HFFc6 (cell line): ENCODE measurements around the gene CKAP4. TPM values are rescaled to one million over a fixed set of nuclear protein-coding genes. Genes with fewer than 3 reads are reported as not detected.

Source experiments
- DNase-seq: peaks from one replicate; pipeline ENCODE4 v3.0.0-alpha.2; 2018
- H3K27ac Mint-ChIP-seq: 2 replicates; pipeline ENCODE4 v1.8.0; 2020; ENCODE audit warnings: mild to moderate bottlenecking, mixed read lengths
- H3K27me3 Mint-ChIP-seq: 2 replicates; pipeline ENCODE4 v1.8.0; 2021; ENCODE audit warnings: mild to moderate bottlenecking, moderate library complexity, mixed read lengths; ENCODE audit not compliant: insufficient read depth
- H3K36me3 Mint-ChIP-seq: 2 replicates; pipeline ENCODE4 v1.8.0; 2021; ENCODE audit warnings: low read depth, mixed read lengths
- H3K4me1 Mint-ChIP-seq: 2 replicates; pipeline ENCODE4 v1.8.0; 2020; ENCODE audit warnings: low read depth, mixed read lengths
- H3K4me3 Mint-ChIP-seq: 2 replicates; pipeline ENCODE4 v1.8.0; 2020; ENCODE audit warnings: mild to moderate bottlenecking, moderate library complexity, mixed read lengths
- H3K9me3 Mint-ChIP-seq: 2 replicates; pipeline ENCODE4 v1.8.0; 2020; ENCODE audit warnings: mild to moderate bottlenecking, mixed read lengths
- CTCF ChIP-seq: fragments of 200-600 bp; sonication (generic); IDR thresholded peaks from 2 replicates; pipeline ENCODE4 v1.5.0; 2021; ENCODE audit warnings: antibody characterized with exemption, mild to moderate bottlenecking
- total RNA-seq, 6 experiments: library from RNA; stranded (reverse); fragmentation: NEBNext Ultra II Directional; extraction: Animal tissue kit (Norgen Biotek cat#: 25700); gene quantifications; 2 replicates in 1 of 6; 3 replicates in 5 of 6; pipeline ENCODE4 v1.2.3, GENCODE V29; 2021

CKAP4 gene
- total RNA-seq, 6 experiments from 2014 or later = 521 to 616 (median 544) TPM

- no peak for DNase-seq
- Mint-ChIP-seq H3K27me3 (peaks cover 4% of the 10 kb centered on the region), H3K4me1 (peaks cover 38% of the 10 kb centered on the region), H3K27ac (no peak overlapping the region), H3K9me3 (no peaks in the 10 kb centered on the region), H3K4me3 (no peak overlapping the region), H3K36me3 (peaks cover 25% of the 10 kb centered on the region; the same call in 1 of the 2 replicates)
- no peak for TF ChIP-seq CTCF
Measured at GRCh38 chr12:106239241-106239950, 8.4 kb downstream of the CKAP4 start.

- H3K9me3 Mint-ChIP-seq = no peaks in the 10 kb centered on the region
- H3K27ac Mint-ChIP-seq = no peak overlapping the region
- peaks cover 22% of the 10 kb centered on the region for H3K36me3 Mint-ChIP-seq
- TF ChIP-seq CTCF = no peak
- DNase-seq = no peak
- H3K4me1 Mint-ChIP-seq = peaks cover 35% of the 10 kb centered on the region
- peaks cover 7% of the 10 kb centered on the region for H3K27me3 Mint-ChIP-seq
- no peak overlapping the region for H3K4me3 Mint-ChIP-seq
Measured at GRCh38 chr12:106238146-106238545, 9.7 kb downstream of the CKAP4 start.

- peaks cover 30% of the 10 kb centered on the region for H3K4me1 Mint-ChIP-seq
- H3K27ac Mint-ChIP-seq = peak overlapping the region; percentile 69
- H3K4me3 Mint-ChIP-seq = no peak overlapping the region
- H3K27me3 Mint-ChIP-seq = peaks cover 7% of the 10 kb centered on the region
- DNase-seq = no peak
- TF ChIP-seq CTCF = no peak
- H3K36me3 Mint-ChIP-seq = peaks cover 20% of the 10 kb centered on the region
- H3K9me3 Mint-ChIP-seq = no peaks in the 10 kb centered on the region
Measured at GRCh38 chr12:106235770-106236169, 12.1 kb downstream of the CKAP4 start.

- Mint-ChIP-seq H3K27ac (peak overlapping the region; percentile 69), H3K4me3 (peak overlapping the region; percentile 6; the same call in 1 of the 2 replicates), H3K36me3 (peaks cover 16% of the 10 kb centered on the region), H3K4me1 (peaks cover 30% of the 10 kb centered on the region), H3K9me3 (no peaks in the 10 kb centered on the region), H3K27me3 (peaks cover 7% of the 10 kb centered on the region)
- no peak for TF ChIP-seq CTCF
- DNase-seq = peak; percentile 43
Measured at GRCh38 chr12:106234449-106234848, 13.4 kb downstream of the CKAP4 start.

- H3K4me3 Mint-ChIP-seq = no peak overlapping the region
- no peaks in the 10 kb centered on the region for H3K9me3 Mint-ChIP-seq
- peaks cover 30% of the 10 kb centered on the region for H3K4me1 Mint-ChIP-seq
- H3K27ac Mint-ChIP-seq = no peak overlapping the region
- DNase-seq = no peak
- H3K27me3 Mint-ChIP-seq = peaks cover 6% of the 10 kb centered on the region
- peaks cover 12% of the 10 kb centered on the region for H3K36me3 Mint-ChIP-seq
- TF ChIP-seq CTCF = no peak
Measured at GRCh38 chr12:106233011-106233410, 14.8 kb downstream of the CKAP4 start.
